GM13977 (cell line): Measurements from ENCODE around the gene CDH13.

Experiments
- DNase-seq: peaks from one replicate; pipeline ENCODE4 v3.0.0; 2012; ENCODE audit warnings: low spot score
- in situ Hi-C: fragments of 300-500 bp; cut with MboI; formaldehyde crosslinking; loops from one replicate; pipeline ENCODE4 v1.12.0; 2022; ENCODE audit warnings: low sequenced_read_pairs, low pct_unique_long_range_greater_than_20kb, mixed read lengths, inconsistent platforms; ENCODE audit not compliant: unreplicated experiment
- TF ChIP-seq, protein P1 (sequence below): IDR thresholded peaks from 2 replicates; pipeline ENCODE4 v1.5.1; 2012; ENCODE audit warnings: mild to moderate bottlenecking, control low read depth; ENCODE audit not compliant: insufficient read depth; ENCODE audit errors: extremely low read depth, missing control alignments

Gene CDH13

DNA sequence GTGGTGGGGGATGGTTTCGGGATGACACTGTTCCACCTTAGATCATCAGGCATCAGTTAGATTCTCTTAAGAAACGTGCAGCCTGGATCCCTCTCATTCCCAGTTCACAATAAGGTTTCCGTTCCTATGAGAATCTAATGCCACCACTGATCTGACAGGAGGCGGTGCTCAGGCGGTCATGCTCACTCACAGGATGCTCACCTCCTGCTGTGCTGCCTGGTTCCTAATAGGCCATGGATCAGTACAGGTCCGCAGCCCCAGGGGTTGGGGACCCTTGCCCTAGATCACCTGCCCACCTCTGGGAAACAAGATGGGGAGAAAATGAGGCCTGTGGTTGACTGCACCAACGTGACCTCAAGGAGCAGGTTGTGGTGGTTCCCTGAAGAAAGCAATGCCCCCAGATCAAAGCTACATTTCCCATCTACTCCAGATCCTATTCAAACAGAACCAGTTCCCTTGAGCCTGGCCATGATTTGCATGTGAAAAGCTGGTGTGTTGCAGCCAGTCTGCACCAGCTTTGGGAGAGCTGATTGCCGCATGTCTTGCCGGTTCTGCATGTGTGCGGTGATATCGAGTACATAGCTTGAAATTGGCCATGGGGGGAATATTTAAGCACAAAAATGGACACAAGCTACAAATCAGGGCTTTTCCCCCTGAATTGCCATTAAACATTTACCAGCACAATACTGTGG, 997.8 kb downstream of the CDH13 start:
- in situ Hi-C loops, result no loop called here
- TF ChIP-seq, protein P1, sequence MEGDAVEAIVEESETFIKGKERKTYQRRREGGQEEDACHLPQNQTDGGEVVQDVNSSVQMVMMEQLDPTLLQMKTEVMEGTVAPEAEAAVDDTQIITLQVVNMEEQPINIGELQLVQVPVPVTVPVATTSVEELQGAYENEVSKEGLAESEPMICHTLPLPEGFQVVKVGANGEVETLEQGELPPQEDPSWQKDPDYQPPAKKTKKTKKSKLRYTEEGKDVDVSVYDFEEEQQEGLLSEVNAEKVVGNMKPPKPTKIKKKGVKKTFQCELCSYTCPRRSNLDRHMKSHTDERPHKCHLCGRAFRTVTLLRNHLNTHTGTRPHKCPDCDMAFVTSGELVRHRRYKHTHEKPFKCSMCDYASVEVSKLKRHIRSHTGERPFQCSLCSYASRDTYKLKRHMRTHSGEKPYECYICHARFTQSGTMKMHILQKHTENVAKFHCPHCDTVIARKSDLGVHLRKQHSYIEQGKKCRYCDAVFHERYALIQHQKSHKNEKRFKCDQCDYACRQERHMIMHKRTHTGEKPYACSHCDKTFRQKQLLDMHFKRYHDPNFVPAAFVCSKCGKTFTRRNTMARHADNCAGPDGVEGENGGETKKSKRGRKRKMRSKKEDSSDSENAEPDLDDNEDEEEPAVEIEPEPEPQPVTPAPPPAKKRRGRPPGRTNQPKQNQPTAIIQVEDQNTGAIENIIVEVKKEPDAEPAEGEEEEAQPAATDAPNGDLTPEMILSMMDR, result no peak
- DNase-seq, result no peak

DNA sequence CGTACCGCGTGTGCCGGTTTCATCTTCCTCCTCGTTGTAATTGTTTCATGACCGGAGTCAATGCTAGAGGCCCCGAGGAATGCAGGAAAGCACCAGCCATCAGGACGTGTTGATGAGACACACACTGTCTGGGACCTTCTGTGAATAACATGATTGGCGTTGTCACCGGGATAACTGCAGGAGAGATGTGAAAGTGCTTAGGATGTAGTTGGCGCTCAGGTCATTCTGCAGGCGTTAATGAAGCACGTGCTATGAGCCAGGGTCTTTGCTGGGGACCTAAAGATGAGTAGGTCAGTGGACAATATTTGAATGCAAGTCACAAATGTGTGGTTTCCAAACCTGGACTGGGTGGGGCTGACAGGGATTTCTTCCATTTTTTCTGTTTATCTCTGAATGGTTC, 999.4 kb downstream of the CDH13 start:
- in situ Hi-C loops, result no loop called here
- TF ChIP-seq, protein P1, result no peak
- DNase-seq, result no peak

DNA sequence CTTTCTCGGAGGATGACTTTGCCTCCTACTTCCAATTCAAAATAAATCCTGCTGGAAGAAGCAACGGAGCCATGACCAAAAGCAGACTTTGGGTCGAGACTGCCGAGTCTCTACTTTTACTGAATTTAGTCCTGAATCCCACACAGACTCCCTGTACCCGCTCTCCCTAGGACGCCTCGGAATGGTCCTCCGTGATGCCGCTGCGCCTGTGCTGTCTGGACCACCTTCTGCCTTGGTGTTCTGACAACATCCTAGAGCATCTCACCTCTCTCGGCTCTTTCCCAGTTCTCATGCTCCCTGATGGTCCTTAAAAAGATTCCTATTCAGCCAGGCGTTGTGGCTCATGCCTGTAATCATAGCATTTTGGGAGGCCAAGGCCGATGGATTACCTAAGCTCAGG, 999.9 kb downstream of the CDH13 start:
- no peak for DNase-seq
- TF ChIP-seq, protein P1, result no peak
- in situ Hi-C loops, result no loop called here

DNA sequence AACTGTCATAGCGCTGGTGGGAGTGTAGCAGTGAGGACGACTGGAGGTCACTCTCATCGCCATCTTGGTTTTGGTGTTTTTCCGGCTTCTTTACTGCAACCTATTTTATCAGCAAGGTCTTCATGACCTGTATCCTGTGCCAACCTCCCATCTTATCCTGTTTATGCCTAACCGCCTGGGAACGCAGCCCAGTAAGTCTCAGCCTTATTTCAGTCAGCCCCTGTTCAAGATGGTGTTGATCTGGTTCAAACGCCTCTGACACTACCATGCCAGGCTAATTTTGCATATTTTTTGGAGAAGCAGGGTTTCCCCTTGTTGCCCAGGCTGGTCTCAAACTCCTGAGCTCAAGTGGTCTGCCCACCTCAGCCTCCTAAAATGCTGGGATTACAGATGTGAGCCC, 1001.2 kb downstream of the CDH13 start:
- DNase-seq, result no peak
- in situ Hi-C loops, result no loop called here
- TF ChIP-seq, protein P1, result no peak

DNA sequence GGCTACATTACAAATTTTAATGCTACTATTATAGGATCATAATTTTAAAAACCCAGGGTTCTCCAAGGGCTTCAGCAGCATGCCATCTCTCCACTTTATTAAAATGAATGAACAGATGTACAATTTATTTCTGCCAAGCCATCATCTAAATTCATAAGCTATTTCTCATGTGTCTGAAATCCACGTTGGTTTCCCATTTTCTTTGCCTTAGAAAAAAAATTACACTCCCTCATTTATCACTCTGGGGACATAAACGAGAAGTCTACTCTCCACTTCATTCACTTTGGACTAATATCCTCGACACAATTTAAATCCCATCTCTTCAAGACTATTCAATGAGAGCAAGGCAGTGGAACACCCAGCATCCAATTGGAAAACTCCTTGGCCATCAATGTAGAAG, 1002.7 kb downstream of the CDH13 start:
- TF ChIP-seq, protein P1, result no peak
- in situ Hi-C loops, result no loop called here
- no peak for DNase-seq

DNA sequence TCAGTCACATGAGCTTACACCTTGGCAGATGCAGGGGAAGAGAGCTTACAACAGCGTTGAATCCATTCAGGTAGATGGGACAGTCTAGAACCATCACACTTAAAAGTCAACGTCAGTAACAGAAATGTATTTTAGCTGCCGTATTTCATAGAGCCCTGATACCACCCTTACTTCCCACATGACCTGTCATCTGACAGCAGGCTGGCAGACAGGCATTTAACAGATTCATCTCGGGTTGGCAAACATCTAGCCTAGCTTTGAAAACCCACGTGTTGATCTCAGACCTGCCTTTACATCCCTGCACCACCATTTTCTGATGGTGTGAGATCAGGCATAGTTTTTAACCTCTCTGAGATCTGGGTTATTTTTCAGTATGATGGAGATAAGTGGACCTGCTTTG, 1003.1 kb downstream of the CDH13 start:
- in situ Hi-C loops, result no loop called here
- TF ChIP-seq, protein P1, result no peak
- DNase-seq, result no peak
